NCI-H345 treated with DMSO at 0.1 percent for 48 hours (cell line): ENCODE measurements around the gene TRIP12.
"Not testable (repeated sequence)": the region's sequence is repeated elsewhere in the genome, so short reads cannot be mapped to it uniquely, and the experiment has no call there.

ENCODE experiments used
- DNase-seq: peaks from one replicate; lab custom pipeline; 2025; ENCODE audit not compliant: unreplicated experiment; lab: John Stamatoyannopoulos, UW

The TRIP12 gene

GRCh38 chr2:229921101-229921891 is 513 bp downstream of the TRIP12 start:
- peak; percentile 49 for DNase-seq

GRCh38 chr2:229920011-229920641 is 1.7 kb downstream of the TRIP12 start:
- DNase-seq: no peak

GRCh38 chr2:229917793-229918192 is 4.0 kb downstream of the TRIP12 start:
- DNase-seq: no peak

- no peak for DNase-seq
Measured at GRCh38 chr2:229914171-229914570, 7.6 kb downstream of the TRIP12 start.

- DNase-seq: no peak
Measured at GRCh38 chr2:229910832-229911412, 10.9 kb downstream of the TRIP12 start.

GRCh38 chr2:229910147-229910831 is 11.5 kb downstream of the TRIP12 start:
- DNase-seq: no peak

GRCh38 chr2:229909090-229909489 is 12.7 kb downstream of the TRIP12 start:
- DNase-seq: no peak

- no peak for DNase-seq
Measured at GRCh38 chr2:229905601-229906000, 16.2 kb downstream of the TRIP12 start.

- DNase-seq: no peak
Measured at GRCh38 chr2:229903037-229903436, 18.8 kb downstream of the TRIP12 start.

- no peak for DNase-seq
Measured at GRCh38 chr2:229901819-229902218, 20.0 kb downstream of the TRIP12 start.

GRCh38 chr2:229900514-229900913 is 21.3 kb downstream of the TRIP12 start:
- DNase-seq: not testable (repeated sequence)

GRCh38 chr2:229900012-229900411 is 21.8 kb downstream of the TRIP12 start:
- no peak for DNase-seq

- DNase-seq: no peak
Measured at GRCh38 chr2:229899604-229900003, 22.2 kb downstream of the TRIP12 start.

- no peak for DNase-seq
Measured at GRCh38 chr2:229896857-229897256, 25.0 kb downstream of the TRIP12 start.

- DNase-seq: no peak
Measured at GRCh38 chr2:229889023-229889422, 32.8 kb downstream of the TRIP12 start.

GRCh38 chr2:229888031-229888430 is 33.8 kb downstream of the TRIP12 start:
- DNase-seq: no peak

- no peak for DNase-seq
Measured at GRCh38 chr2:229887441-229887840, 34.4 kb downstream of the TRIP12 start.

- no peak for DNase-seq
Measured at GRCh38 chr2:229884775-229885699, 36.8 kb downstream of the TRIP12 start.

GRCh38 chr2:229882583-229882982 is 39.2 kb downstream of the TRIP12 start:
- DNase-seq: no peak

- DNase-seq: no peak
Measured at GRCh38 chr2:229880892-229881586, 40.8 kb downstream of the TRIP12 start.
